MM.1S (cell line): ENCODE data around the gene CCDC190.

ENCODE experiments used
- DNase-seq: peaks from one replicate; pipeline ENCODE4 v3.0.0-alpha.2; 2015
- H2AFZ ChIP-seq: fragments of 300-600 bp; sonication (generic); 2 replicates; pipeline ENCODE4 v1.6.0; 2016; ENCODE audit warnings: antibody characterized with exemption, low read length
- H3F3A ChIP-seq: fragments of 300-600 bp; sonication (generic); 2 replicates; pipeline ENCODE4 v1.6.1; 2016; ENCODE audit warnings: mild to moderate bottlenecking, antibody characterized with exemption, low read length, moderate library complexity, mixed read lengths; ENCODE audit not compliant: insufficient read depth
- H3K27ac ChIP-seq: fragments of 300-600 bp; sonication (generic); 2 replicates; pipeline ENCODE4 v1.5.1; 2016; ENCODE audit warnings: mild to moderate bottlenecking, low read length
- H3K27me3 ChIP-seq: fragments of 300-600 bp; sonication (generic); replicated peaks from 2 replicates; pipeline ENCODE4 v1.6.0; 2016; ENCODE audit warnings: low read length; ENCODE audit not compliant: insufficient read depth
- H3K36me3 ChIP-seq: fragments of 300-600 bp; sonication (generic); replicated peaks from 2 replicates; pipeline ENCODE4 v1.6.1; 2016; ENCODE audit warnings: mild to moderate bottlenecking, low read length, mixed read lengths; ENCODE audit not compliant: insufficient read depth
- H3K4me1 ChIP-seq: fragments of 300-600 bp; sonication (generic); 2 replicates; pipeline ENCODE4 v1.6.1; 2016; ENCODE audit warnings: low read length, mixed read lengths
- H3K4me2 ChIP-seq: fragments of 300-600 bp; sonication (generic); 2 replicates; pipeline ENCODE4 v1.6.0; 2016; ENCODE audit warnings: low read depth, low read length
- H3K4me3 ChIP-seq: fragments of 300-600 bp; sonication (generic); 2 replicates; pipeline ENCODE4 v1.5.1; 2016; ENCODE audit warnings: low read length, mixed read lengths
- H3K79me2 ChIP-seq: fragments of 300-600 bp; sonication (generic); 2 replicates; pipeline ENCODE4 v1.6.1; 2016; ENCODE audit warnings: mixed run types, low read length, mixed read lengths
- H3K9ac ChIP-seq: fragments of 300-600 bp; sonication (generic); 2 replicates; pipeline ENCODE4 v1.6.1; 2016; ENCODE audit warnings: low read length, mixed read lengths
- H3K9me2 ChIP-seq: fragments of 300-600 bp; sonication (generic); replicated peaks from 2 replicates; pipeline ENCODE4 v1.6.1; 2016; ENCODE audit warnings: mild to moderate bottlenecking, low read length, mixed read lengths; ENCODE audit not compliant: insufficient read depth
- H3K9me3 ChIP-seq: fragments of 300-600 bp; sonication (generic); replicated peaks from 2 replicates; pipeline ENCODE4 v1.6.1; 2016; ENCODE audit warnings: mild to moderate bottlenecking, low read length, mixed read lengths; ENCODE audit not compliant: insufficient read depth
- H4K20me1 ChIP-seq: fragments of 300-600 bp; sonication (generic); 2 replicates; pipeline ENCODE4 v1.6.1; 2016; ENCODE audit warnings: mild to moderate bottlenecking, low read length, moderate library complexity, mixed read lengths; ENCODE audit not compliant: insufficient read depth
- EZH2 ChIP-seq: fragments of 300-600 bp; sonication (generic); optimal IDR thresholded peaks from 2 replicates; pipeline ENCODE3; 2017; ENCODE audit warnings: low read depth, mild to moderate bottlenecking, antibody characterized with exemption, low read length, mixed read lengths
- EZH2phosphoT487 ChIP-seq: fragments of 300-600 bp; sonication (generic); IDR thresholded peaks from 2 replicates; pipeline ENCODE4 v1.6.1; 2018; ENCODE audit warnings: antibody characterized with exemption, low read length
- TF ChIP-seq, protein P1 (sequence below): fragments of 300-600 bp; sonication (generic); IDR thresholded peaks from 2 replicates; pipeline ENCODE4 v1.5.1; 2016; ENCODE audit warnings: antibody characterized with exemption, low read length, mixed read lengths

Gene CCDC190

GRCh38 chr1:162868972-162869371 is 8.0 kb upstream of the CCDC190 start:
- Histone ChIP-seq H3K9ac (no peak overlapping the region), H3K9me2 (no peaks in the 10 kb centered on the region), H3K9me3 (no peaks in the 10 kb centered on the region), H3K4me3 (no peak overlapping the region), H3K36me3 (no peaks in the 10 kb centered on the region), H3K4me2 (no peak overlapping the region), H4K20me1 (no peaks in the 10 kb centered on the region), H3K27me3 (no peaks in the 10 kb centered on the region), H3K27ac (no peak overlapping the region), H3K79me2 (no peaks in the 10 kb centered on the region), H2AFZ (no peak overlapping the region), H3K4me1 (no peaks in the 10 kb centered on the region), H3F3A (no peaks in the 10 kb centered on the region)
- no peak for DNase-seq
- TF ChIP-seq, protein P1, sequence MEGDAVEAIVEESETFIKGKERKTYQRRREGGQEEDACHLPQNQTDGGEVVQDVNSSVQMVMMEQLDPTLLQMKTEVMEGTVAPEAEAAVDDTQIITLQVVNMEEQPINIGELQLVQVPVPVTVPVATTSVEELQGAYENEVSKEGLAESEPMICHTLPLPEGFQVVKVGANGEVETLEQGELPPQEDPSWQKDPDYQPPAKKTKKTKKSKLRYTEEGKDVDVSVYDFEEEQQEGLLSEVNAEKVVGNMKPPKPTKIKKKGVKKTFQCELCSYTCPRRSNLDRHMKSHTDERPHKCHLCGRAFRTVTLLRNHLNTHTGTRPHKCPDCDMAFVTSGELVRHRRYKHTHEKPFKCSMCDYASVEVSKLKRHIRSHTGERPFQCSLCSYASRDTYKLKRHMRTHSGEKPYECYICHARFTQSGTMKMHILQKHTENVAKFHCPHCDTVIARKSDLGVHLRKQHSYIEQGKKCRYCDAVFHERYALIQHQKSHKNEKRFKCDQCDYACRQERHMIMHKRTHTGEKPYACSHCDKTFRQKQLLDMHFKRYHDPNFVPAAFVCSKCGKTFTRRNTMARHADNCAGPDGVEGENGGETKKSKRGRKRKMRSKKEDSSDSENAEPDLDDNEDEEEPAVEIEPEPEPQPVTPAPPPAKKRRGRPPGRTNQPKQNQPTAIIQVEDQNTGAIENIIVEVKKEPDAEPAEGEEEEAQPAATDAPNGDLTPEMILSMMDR = no peak
- TF ChIP-seq EZH2phosphoT487 = no peak
- no peak for TF ChIP-seq EZH2

DNA sequence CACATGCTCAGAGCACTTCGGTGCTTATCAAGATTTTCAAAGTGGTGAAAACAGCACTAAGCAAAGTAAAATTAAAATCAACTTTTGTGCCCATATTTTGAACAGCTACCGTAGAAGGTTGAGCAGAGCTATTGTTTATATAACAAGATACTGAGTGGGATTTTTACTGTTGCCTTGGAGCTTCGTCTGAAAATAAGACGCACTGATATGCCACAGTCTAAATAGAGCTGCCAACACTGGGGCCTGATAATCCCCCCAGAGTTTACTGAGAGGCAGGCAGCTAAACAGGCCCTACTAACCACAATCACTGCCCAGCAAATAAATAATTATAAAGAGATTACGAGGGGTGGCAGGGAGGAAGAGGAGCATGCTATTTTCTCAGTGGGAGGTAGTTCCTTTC is 650 bp upstream of the CCDC190 start:
- no peak overlapping the region for H3K27ac ChIP-seq
- no peak for TF ChIP-seq EZH2phosphoT487
- TF ChIP-seq, protein P1 = no peak
- TF ChIP-seq EZH2 = no peak
- H3K79me2 ChIP-seq = no peaks in the 10 kb centered on the region
- H3K4me1 ChIP-seq = peaks cover 18% of the 10 kb centered on the region; the same call in 1 of the 2 replicates
- H3K27me3 ChIP-seq = no peaks in the 10 kb centered on the region
- H3K4me2 ChIP-seq = no peak overlapping the region
- no peaks in the 10 kb centered on the region for H3K36me3 ChIP-seq
- no peak for DNase-seq
- H3K9ac ChIP-seq = no peak overlapping the region
- H3K4me3 ChIP-seq = no peak overlapping the region
- H3F3A ChIP-seq = peaks cover 10% of the 10 kb centered on the region; the same call in 1 of the 2 replicates
- H4K20me1 ChIP-seq = no peaks in the 10 kb centered on the region
- no peaks in the 10 kb centered on the region for H3K9me3 ChIP-seq
- no peak overlapping the region for H2AFZ ChIP-seq
- H3K9me2 ChIP-seq = no peaks in the 10 kb centered on the region

DNA sequence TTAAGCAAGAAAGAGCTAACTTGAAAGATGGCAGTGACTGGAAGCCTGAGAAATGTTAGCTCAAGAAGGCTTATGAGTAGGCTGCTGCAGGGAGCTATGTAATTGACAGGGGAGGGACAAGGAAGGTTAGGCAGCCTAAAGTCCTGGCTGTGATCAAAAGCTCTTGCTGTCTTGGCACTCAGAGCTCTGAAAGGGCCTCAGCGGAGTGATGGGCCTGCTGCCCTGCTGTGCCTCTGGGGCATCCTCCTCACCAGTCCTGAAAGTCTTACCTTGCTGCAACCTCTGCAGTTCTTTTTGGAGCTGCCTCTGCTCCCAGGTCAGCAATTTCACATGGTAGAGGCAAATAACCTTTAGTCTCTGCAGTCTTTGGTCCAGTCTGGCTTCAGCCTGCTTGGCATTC is 1.8 kb downstream of the CCDC190 start:
- Histone ChIP-seq H3K9ac (no peak overlapping the region), H3K9me2 (no peaks in the 10 kb centered on the region), H3F3A (peaks cover 10% of the 10 kb centered on the region; the same call in 1 of the 2 replicates), H3K4me2 (peak overlapping the region; percentile 5; the same call in 1 of the 2 replicates), H3K27ac (peak overlapping the region; percentile 40; the same call in 1 of the 2 replicates), H2AFZ (no peak overlapping the region), H3K79me2 (no peaks in the 10 kb centered on the region), H3K4me3 (no peak overlapping the region), H3K36me3 (no peaks in the 10 kb centered on the region), H3K4me1 (peaks cover 26% of the 10 kb centered on the region; the same call in 1 of the 2 replicates), H4K20me1 (no peaks in the 10 kb centered on the region), H3K9me3 (no peaks in the 10 kb centered on the region), H3K27me3 (no peaks in the 10 kb centered on the region)
- TF ChIP-seq EZH2 = no peak
- TF ChIP-seq, protein P1 = no peak
- no peak for TF ChIP-seq EZH2phosphoT487
- DNase-seq = peak; percentile 82
